Suppressor macrophage (primary cell): ENCODE measurements around the gene IFT43.
"Not testable (repeated sequence)": the region's sequence is repeated elsewhere in the genome, so short reads cannot be mapped to it uniquely, and the experiment has no call there.

Experiments
- DNase-seq, 4 experiments: peaks; one replicate each; pipeline ENCODE4 v3.0.0-alpha.2; 2020 to 2022

Gene IFT43

DNA sequence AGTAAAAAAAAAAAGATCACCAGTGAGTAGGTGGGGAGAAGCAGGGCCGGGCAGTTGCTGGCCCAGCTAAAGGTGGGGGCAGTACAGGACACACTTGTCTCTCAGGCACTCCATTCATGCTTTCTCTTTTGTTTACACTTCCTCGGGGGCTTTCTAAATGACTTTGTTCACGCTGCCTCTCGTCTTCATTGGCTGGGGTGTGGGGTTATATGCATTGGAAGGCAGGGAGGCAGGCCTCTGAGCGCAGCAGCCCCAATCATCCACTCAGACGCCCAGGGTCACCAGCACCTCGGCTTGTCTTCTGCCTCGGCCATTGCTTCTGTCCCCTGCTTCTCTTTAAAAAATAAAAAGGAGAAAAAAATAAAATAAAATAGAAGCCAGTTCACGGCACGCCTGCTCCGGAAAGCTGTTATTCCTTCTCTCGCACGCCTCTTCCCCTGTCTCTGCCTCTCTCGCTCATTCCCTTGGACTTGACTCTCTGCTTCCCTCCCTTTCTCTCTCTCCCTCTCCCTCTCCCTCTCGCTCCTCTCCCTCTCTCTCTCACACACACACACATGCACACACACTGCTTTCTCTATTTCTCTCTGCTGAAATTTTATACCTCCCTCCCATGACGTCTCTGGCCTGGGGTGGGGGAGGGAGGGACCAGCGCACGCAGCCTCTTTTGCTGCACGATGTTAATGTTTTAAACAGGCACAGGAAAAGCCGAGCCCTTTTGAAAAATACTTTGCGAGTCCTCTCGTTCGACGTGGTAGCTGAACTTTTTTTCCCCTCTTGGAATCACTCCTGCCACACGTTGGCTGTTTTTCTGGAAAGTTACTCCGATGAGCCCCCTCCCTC, 3.9 kb upstream of the IFT43 start, which contains the start of gene TGFB3:
TSS of gene TGFB3 (minus strand) at position 570 of the 840 bp plus-strand sequence. CDS start 1,102 bp downstream, outside the sequence.
- DNase-seq = peak; percentile 45 to 61 (median 56)

DNA sequence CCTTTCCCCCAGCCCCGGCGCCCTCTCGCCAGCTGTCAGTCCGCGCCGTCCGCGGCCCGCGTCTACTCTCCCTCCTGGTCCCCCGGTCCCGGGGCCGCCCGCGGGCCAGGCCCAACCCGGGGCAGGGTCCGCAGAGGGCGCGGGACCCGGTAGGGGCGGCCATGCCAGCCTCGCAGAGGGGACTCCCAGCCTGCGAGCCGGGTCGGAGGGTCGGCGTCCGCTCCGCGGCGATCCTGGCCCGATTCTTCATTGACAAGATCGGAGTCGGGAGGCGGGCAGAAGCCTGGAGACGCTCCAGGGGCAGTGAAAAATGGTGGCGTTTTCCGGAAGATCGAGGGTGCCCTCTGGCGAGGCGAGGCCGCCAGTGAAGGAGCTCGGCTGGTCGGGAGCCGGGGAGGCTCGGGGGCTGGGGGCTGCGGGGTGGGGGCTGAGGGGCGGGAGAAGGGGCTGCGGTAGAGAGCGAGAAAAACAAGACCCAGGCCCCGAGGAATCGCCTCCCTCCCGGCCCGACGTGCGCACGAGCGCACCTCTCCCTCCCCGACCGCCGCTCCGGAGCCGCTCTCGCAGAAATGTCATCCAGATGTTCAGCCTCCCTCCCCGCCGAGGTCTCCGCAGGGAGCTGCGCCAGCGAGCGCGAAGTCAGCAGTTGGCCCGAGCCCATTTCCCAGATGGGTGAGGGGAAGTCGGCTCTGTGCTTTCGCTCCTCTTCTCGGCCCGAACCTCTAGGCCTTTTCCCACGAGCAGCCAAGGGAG, 3.1 kb upstream of the IFT43 start:
- DNase-seq = peak; percentile 79 to 89 (median 84)

DNA sequence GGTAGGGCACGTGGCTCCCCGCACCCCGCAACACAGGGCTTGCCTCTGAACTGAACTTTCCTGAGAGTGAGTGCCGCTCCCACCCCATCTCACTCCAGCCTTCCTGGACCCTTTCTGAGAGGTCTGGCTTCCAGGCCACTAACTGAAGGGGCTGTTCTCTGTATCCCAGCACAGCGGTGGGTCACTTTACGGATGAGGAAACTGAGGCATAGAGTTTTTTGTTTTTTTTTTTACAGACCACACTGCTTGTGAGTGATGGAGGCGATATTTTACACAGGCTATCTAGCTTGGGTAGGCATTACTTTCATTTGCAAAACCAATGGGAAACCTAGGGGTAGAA, 2.6 kb upstream of the IFT43 start:
- no peak for DNase-seq

DNA sequence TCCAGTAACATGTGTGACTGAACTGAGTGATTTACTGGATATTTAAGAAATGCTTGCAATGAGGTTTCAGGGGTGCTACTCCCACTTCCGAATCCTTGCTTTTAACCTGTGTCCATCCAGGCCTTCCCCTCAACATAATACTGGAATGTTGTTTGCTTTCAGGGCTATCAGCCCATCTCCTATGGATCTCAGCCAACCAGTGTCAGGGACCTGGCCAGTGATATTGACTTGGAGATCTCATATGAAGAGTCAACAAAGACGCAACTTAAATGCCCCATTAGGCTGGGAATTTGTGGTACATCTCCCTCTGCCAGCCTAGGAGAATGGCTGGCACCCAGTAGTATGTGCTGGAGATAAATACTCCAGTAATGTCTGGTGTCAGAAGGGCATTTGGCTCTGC, 889 bp upstream of the IFT43 start:
- no peak for DNase-seq

DNA sequence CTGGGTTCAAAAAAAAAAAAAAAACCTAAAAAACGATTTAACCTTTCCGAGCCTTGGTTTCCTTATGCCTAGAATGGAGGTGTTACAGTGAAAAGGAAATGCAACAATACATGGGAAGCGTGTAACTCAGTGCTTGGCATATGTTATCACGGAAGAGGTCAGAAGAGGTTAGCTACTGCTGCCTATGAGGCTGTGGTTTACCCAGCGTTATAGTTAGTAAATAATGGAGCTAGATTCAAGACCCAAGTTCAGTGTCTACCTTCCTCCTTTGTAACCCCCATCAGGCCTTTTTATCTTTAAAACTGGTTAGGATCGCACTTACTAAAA, 839 bp downstream of the IFT43 start:
- DNase-seq = no peak

DNA sequence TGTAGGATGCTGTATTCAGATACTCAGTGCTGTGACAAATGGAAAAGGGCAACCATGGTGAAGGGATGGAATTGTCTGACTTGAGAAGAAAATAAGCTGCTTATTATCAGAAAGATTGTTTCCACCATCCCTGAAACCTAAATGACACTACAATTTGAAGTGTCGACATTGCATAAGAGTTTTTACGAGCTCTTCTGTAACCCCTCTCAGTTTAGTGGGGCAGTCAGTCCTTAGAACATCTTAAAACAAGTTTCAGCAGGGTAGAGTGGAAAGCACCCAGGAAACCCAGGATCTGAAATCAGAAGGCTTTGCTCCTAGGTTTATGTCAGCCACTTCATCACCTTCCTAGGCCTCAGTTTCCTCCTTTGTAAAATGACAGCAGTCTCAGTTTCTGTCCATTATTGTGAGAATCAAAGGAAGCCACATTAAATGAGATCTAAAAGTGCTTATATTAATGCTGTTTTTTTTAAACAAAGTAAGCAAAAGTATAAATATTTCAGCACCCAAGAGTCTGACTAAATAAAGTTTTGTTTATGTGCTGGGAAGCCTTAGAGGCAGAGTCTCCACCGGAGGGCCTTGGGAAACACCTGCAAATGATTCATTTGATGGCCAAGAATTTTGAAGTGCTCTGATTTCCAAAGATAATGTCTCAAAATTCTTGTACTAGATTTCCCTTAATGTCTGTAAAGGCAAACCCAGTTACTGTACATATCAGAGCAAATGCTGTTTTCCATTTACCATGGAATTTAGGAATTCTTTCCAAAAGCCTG, 1.8 kb downstream of the IFT43 start:
- no peak for DNase-seq

DNA sequence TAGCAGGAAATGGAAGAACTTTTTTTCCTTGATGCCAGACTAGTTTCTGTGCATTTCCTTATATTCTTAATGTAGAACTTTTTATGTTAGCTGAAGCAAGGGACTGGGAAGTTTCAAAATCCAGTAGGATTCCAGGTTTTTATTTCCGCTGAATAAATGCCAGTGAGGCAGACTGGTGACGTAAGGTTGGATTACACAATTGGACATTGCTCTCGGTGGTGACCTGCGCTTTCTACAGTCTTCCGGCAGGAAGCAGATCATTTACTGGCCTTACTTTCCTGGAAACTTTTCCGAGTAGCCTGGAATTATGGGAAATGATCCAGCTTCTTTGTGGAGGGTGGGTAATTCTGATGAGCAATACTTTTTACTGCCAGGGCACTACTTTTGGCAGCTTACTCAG, 3.6 kb downstream of the IFT43 start:
- no peak for DNase-seq

DNA sequence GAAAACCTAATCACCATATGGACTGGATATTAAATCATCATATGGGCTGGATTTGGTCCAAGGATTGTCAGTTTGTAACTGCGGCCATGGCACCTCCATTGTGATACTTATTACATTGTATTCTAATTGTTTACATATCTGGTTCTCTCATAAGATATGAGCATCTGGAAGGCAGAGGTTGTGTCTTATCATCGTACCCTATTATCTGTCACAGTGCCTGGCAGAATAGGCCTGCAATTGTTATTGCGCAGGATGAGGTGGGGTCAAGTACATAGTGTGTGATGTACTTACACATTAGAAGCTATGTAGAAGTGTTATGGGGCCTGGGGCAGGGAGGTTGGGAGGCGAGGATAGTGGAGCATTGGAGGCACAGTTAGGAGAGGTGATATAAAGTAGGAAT, 4.7 kb downstream of the IFT43 start:
- DNase-seq = no peak

DNA sequence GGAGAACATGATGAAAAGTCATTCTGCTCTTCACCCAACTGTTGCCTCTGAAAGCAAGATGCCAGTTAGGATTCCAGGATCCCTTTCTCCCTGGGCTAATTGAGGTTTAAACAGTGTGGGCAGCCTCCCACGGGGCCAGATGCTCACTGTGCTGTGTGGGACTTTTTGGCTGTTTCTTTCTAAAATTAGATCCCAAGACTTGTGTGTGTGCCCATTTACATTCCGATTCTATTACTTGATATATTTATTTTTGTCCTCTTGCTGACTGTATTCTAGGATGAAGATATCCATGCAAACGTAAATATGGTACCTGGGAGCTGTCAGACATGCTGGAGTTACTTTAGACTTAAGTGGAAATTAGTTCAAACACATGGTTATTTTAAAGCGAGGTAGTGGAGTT, 6.2 kb downstream of the IFT43 start:
- DNase-seq = no peak

DNA sequence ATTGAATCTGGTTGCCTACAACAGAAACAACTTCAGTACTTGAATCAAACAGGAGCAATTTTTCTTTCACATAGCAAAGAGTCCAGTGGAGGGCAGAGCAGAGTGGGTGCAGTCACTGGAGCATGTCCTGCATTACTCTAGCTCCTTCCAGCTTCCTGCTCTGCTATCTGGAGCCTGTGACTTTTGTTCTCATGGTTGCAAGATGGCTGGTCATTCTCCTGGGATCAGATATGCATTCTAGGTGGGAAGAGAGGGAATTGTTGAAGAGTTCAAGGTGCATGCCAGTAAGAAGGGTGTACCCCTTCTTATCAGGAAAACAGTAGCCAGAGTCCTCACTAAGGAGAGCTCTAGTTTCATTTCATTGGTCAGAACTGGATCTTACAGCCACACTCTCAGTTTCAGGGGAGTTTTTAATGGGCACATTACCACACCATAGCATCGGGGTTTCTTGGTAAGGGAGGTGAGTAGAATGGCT, 8.0 kb downstream of the IFT43 start:
- DNase-seq = no peak

DNA sequence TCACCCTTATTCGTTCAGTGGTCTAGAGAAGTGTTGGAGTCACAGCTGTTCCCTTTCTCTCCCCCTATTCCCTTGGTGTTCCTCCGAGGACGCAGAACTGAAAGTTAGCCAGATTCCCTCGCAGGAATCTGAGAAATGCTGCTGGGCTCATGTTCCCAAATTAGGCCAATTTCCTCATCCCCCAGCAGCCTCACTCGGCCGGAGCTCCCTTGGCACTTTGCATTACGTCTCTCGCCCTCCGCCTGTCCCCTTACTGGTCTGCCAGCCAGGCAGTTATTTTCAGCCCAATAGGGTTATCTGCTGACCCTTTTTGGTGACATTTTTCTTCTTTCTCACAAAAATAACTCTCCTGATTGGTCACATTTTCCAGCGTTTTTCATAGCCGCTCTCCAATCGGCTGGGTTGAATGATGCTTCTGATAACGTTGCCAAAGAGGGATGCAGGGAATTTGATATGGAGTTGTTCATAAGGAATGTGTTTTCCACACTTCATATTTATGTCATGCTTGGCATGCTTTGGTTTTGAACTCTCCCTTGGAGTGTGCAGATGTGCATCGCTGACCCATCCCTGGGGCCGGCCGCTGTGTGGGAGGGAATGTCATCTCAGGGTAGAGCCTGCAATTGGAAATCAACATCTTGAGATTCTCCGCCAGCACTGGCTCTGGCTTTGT, 9.9 kb downstream of the IFT43 start:
- no peak for DNase-seq

DNA sequence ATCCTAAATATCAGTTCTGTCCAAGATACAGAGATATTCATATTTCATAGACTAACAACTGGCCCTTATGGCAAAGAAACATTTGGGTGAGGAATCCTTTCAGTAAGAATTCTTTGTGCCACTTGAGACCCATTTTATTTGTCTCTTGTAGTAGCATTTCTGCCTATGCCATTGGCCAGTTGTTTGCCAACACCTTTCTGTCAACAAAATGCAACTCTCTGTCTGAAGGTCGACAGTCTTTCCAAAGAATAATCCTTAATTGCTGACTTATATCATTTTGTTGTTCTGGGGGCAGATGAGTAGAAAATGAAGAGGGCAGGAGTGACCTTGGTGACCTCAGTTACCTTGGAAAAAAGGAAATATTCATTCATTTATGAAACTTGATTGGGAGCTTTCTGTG, 10.9 kb downstream of the IFT43 start:
- DNase-seq = no peak

DNA sequence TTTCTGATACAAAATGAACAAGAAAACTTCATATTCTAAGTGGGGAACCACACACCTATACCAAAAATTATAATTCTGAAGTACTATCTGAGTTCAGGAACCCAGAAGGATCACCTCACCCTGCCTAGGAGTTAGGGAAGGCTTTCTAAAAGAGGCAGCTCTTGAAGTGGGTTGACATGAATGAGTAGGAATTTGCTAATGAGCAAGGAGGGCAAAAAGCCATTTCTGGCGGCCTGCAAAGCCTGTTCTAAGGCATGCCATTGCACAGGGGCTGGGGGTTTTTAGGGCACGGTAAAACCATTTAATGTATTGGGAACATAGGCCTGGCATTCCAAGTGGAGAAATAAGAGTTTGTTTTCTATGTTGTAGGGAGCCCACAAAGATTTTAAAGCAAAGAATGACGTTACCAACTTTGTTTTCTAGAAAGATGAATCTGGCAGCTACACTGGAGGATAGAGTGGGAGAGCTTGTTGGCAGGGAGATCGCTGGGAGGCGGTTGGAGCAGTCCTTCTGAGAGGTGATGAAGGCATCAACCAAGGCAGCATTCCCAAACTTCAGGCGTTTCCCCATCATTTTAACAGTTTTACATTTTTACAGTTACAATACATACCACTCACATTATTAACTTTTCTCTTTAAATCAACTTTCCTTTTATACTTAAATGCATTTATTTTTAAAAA, 14.1 kb downstream of the IFT43 start:
- no peak for DNase-seq

DNA sequence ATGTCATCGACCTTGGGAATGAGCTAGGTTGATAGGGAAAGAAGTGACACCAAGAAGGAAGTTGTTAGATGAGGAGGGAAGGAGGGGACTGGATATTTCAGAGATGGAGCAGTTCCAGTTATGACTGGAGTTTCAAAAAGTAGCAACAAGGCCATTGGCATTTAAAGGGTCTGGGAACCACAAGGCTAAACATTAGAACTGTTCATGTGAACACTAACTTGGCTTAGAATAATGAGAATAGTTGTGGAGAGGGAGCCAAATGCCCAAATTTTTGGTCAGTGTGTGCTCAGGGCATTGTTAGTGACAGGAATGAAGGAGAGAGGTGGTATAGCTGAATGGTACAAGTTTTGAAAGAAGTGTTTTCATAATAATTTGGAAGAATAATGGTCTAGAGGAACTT, 16.8 kb downstream of the IFT43 start:
- DNase-seq = no peak

DNA sequence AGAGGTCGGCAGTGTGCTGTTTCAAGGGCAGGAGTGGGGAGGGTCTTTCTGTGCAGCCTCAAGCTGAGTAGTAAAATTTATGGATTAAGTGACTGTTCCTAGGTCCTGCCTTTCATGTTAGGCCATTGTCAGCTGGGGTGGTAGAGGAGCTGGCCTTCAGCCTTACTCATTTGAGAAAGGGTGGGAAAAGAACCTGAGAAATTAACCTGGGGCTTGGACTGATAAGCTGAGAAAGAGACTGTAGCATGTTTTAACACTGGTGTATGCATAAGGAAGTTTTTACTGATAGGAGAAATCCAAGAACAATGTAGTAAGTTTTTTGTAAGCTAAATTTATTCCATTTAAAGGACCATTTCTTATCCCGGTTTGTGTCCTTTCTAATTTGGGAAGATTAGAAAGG, 20.7 kb downstream of the IFT43 start:
- DNase-seq = no peak

DNA sequence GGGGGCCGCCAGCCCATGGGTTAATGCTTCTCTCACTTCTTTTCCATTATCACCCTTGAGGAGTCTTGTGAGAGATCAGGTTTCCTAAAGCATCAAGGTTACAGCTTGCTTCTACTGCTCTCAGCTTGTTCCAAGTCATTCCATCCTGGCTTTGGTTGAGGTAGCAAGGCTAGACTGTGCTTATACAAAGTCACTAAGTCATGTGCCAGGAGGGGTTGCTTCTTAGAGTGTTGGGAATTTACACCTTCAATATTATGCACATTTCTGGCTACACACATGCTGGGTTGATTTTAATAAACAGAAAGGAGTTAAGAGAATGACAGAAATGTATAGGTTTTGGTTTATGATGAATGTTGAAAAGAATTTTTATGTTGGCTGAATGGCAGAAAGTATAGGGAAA, 21.8 kb downstream of the IFT43 start:
- DNase-seq = no peak

DNA sequence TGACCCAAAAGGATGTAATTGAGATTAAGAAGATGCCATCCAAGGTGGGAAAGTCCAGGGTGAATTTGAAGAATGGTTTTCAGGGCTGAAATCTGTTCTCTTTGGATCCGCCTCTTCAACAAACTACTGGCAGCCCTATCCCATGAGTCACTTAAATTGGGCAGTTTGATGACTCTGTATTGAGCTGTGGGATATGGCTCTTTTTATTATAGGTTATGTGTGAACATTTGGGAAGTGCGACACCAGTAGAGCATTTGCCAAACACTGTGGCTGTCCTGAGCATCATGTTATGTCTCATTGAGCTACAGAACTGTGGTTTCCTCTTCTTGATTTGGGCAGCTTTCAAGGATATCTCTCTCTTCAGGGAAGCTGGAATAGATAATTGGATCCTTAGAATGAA, 22.3 kb downstream of the IFT43 start:
- DNase-seq = no peak

DNA sequence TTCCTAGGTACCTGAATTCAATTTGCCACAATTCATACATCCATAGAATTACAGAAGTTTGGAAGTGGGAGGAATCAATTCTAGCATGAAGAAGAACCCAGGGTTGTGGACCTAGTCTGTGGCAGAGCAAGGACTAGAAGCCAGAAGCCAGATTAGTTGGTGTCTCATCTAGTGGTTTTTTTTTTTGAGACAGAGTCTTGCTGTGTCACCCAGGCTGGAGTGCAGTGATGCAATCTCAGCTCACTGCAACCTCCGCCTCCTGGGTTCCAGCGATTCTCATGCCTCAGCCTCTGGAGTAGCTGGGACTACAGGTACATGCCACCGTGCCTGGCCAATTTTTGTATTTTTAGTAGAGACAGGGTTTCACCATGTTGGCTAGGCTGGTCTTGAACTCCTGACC, 24.1 kb downstream of the IFT43 start:
- not testable (repeated sequence) for DNase-seq

DNA sequence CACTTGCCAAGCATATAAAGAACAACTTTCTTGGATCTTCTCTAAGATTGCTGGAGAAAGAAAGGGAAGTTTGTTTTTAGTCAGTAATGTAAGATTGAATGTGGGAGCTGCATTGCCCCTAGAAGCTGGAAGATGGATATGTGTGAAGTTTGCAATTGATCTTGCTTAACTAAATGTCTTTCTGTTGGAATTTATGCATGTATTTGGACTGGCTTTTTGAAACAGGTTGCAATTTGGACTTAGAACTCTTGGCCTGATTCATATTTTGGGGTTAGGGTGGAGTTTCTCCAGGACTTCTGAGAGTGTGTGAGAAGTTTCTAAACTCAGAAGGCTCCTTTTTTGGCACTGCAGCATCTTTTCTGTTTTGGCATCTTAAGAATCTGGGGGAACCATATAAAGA, 26.4 kb downstream of the IFT43 start:
- no peak for DNase-seq

DNA sequence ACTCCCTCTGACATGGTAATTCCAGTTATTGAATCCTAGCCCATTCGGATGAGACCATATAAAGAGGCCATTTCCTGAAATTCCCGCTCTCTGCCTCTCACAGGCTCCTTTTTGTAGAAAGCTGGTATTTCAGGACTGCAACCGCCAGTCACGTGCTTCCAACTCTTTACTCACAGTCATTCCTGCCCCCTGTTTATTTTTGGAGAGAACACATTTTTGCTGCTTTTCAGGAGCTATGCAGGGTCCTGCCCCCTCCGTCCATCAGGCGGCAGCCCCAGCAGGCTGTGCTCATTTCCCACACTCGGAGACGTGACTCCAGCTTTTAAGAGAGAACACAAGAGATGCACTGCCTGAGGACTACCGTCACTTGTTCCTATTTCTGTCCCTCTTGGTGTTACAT, 26.8 kb downstream of the IFT43 start:
- DNase-seq = no peak

DNA sequence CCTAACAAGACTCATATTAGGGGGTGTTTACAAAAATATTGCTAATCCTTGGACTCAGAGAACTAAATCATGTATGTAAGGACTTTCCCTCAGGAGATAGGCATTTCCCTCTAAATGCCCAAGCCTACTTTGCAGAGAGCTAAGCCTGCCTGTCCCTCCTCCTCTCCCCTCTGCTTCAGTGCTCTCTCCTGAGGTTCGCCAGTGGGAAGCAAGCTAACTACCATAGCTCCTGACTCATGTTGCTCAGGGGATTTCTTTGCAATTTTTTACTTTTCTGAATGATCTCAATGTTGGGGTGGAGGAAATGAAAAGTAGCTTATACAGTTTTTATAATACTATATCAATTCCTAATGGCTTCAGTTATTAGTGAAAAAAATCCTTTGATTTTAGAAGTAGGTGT, 29.6 kb downstream of the IFT43 start:
- no peak for DNase-seq

DNA sequence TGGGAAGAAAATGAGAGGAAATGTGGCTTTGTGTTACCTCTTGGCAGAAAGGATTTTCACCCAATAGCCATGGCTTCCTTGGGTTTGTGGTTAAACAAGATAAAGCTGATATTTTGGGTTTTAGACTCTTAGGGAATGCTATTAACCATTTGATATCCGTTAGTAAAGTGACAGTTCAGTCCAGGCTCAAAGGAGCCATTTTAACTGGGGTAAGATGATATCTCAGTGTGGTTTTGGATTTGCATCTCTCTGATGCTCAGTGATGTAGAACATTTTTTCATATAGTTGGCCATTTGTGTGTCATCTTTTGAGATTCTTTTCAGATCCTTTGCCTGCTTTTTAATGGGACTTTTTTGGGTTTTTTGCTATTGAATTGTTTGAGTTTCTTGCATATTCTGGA, 30.1 kb downstream of the IFT43 start:
- no peak for DNase-seq
